ENCODE data around the gene SPATA18.

Gene SPATA18

GRCh38 chr4:52032005-52032404 lies 19.1 kb upstream of the SPATA18 start:
- TF ChIP-seq POLR2AphosphoS5 (IDR thresholded peaks at IDR 0.05; ENCODE audit: low read depth) (no peak), CTCF (IDR thresholded peaks at IDR 0.05; ENCODE audit: insufficient read depth, low read length) (no peak), GABPA (IDR thresholded peaks at IDR 0.05; ENCODE audit: low read depth) (no peak), SPI1 (IDR thresholded peaks at IDR 0.05; ENCODE audit: borderline replicate concordance, low read depth) (peak; percentile 88), REST (IDR thresholded peaks at IDR 0.05; ENCODE audit: insufficient replicate concordance, low read depth) (no peak)
- no peak for DNase-seq (ENCODE audit: low read depth in 1 of 2, low spot score in 1 of 2)

GRCh38 chr4:52035190-52035589 lies 15.9 kb upstream of the SPATA18 start:
- TF ChIP-seq CTCF (IDR thresholded peaks at IDR 0.05; ENCODE audit: insufficient read depth, low read length), result no peak
- no peak for DNase-seq (ENCODE audit: low read depth in 1 of 2, low spot score in 1 of 2)
- H3K27ac ChIP-seq (replicated peaks), result no peak overlapping the region
- peaks cover 18% of the 10 kb centered on the region for H3K27me3 ChIP-seq (ENCODE audit: insufficient read depth, poor library complexity, severe bottlenecking)
- no peak overlapping the region for H3K4me3 ChIP-seq (replicated peaks; ENCODE audit: insufficient read depth, low read length)

More at GRCh38 chr4:52032005-52032404, 19.1 kb upstream of the SPATA18 start:
- H3K4me3 ChIP-seq (replicated peaks; ENCODE audit: insufficient read depth, low read length), result no peak overlapping the region
- H3K27me3 ChIP-seq (ENCODE audit: insufficient read depth, poor library complexity, severe bottlenecking), result peaks cover 3% of the 10 kb centered on the region
- no peak overlapping the region for H3K27ac ChIP-seq (replicated peaks)

- H3K4me3 ChIP-seq (replicated peaks; ENCODE audit: insufficient read depth, low read length), result no peak overlapping the region
These were observed 14.1 kb upstream of the SPATA18 start for GRCh38 chr4:52036886-52037530.

DNA sequence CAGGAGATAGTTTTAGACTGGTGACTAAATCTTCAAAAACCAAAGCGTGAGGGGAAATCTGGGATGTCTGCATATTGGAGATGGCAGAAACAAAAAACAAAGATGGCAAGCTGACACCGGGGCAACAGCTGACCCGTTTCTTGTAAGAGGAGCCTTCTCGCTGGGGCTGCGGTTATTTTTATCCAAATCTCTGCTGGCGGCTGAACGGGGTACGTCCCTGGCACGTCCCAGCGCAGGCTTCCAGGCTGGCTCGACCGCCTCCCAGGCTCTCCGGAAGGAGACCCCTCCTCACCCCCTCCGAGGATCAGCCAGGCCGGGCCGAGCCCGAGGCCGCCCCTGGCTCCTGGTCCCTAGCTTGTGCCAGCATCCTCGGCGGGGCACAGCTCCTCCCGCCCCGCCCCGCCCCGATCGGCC lies 13.4 kb upstream of the SPATA18 start:
- TF ChIP-seq POLR2AphosphoS5 (IDR thresholded peaks at IDR 0.05; ENCODE audit: low read depth) (no peak), GABPA (IDR thresholded peaks at IDR 0.05; ENCODE audit: low read depth) (no peak), REST (IDR thresholded peaks at IDR 0.05; ENCODE audit: insufficient replicate concordance, low read depth) (no peak), CTCF (IDR thresholded peaks at IDR 0.05; ENCODE audit: insufficient read depth, low read length) (no peak)
- DNase-seq (ENCODE audit: low read depth in 1 of 2, low spot score in 1 of 2), result no peak
- no peak overlapping the region for H3K27ac ChIP-seq (replicated peaks)

More at GRCh38 chr4:52036886-52037530, 14.1 kb upstream of the SPATA18 start:
- Histone ChIP-seq H3K27me3 (ENCODE audit: insufficient read depth, poor library complexity, severe bottlenecking) (peaks cover 21% of the 10 kb centered on the region), H3K27ac (replicated peaks) (no peak overlapping the region)
- no peak for DNase-seq (ENCODE audit: low read depth in 1 of 2, low spot score in 1 of 2)
- TF ChIP-seq CTCF (IDR thresholded peaks at IDR 0.05; ENCODE audit: insufficient read depth, low read length), result no peak

More for the DNA sequence above, 13.4 kb upstream of the SPATA18 start:
- Histone ChIP-seq H3K27me3 (ENCODE audit: insufficient read depth, poor library complexity, severe bottlenecking) (peaks cover 21% of the 10 kb centered on the region), H3K4me3 (replicated peaks; ENCODE audit: insufficient read depth, low read length) (peak overlapping the region; percentile 64)

All from HL-60 (cell line).